Lower lobe of right lung (tissue), 2 donors: ENCODE data around the gene LIMS2. TPM values are rescaled to one million over a fixed set of nuclear protein-coding genes. Genes with fewer than 3 reads are reported as not detected.

ENCODE experiments used
- ATAC-seq, 2 donors: fragments of 200-7000 bp; cut with Tn5 transposase; one replicate each; pipeline ENCODE4 v1.9.1; 2020 to 2022; ENCODE audit warnings: mild to moderate bottlenecking in 2 of 2, moderate library complexity in 2 of 2
- DNase-seq: peaks from one replicate; pipeline ENCODE4 v3.0.0-alpha.2; 2020
- H3K27ac ChIP-seq: fragments of 200-600 bp; one replicate; pipeline ENCODE4 v1.8.0; 2022
- H3K27me3 ChIP-seq: fragments of 200-600 bp; one replicate; pipeline ENCODE4 v1.8.0; 2022; ENCODE audit warnings: low read depth
- H3K36me3 ChIP-seq: fragments of 200-600 bp; one replicate; pipeline ENCODE4 v1.8.0; 2022; ENCODE audit warnings: mild to moderate bottlenecking
- H3K4me1 ChIP-seq: fragments of 200-600 bp; one replicate; pipeline ENCODE4 v1.8.0; 2022
- H3K4me3 ChIP-seq: fragments of 200-600 bp; one replicate; pipeline ENCODE4 v1.8.0; 2022; ENCODE audit warnings: mild to moderate bottlenecking
- H3K9me3 ChIP-seq: fragments of 200-600 bp; one replicate; pipeline ENCODE4 v1.8.0; 2022
- CTCF ChIP-seq: fragments of 200-600 bp; IDR thresholded peaks from one replicate; pipeline ENCODE4 v1.8.0; 2022; ENCODE audit warnings: antibody characterized with exemption, mild to moderate bottlenecking
- intact Hi-C: fragments of 100-400 bp; cut with DNase I; formaldehyde crosslinking; loops from one replicate; pipeline ENCODE4 v1.11.0; 2022
- total RNA-seq: library from RNA; stranded (reverse); fragmentation: NEBNext Ultra II Directional; extraction: Animal tissue kit (Norgen Biotek cat#: 25700); gene quantifications from one replicate; pipeline ENCODE4 v1.2.1, GENCODE V29; 2021
- donor health status: DM: no; HTN: yes; CAD: no; lungs with severe emphysema.

The LIMS2 gene
- total RNA-seq, 1 donor from 2014 or later, result 148 TPM

DNA sequence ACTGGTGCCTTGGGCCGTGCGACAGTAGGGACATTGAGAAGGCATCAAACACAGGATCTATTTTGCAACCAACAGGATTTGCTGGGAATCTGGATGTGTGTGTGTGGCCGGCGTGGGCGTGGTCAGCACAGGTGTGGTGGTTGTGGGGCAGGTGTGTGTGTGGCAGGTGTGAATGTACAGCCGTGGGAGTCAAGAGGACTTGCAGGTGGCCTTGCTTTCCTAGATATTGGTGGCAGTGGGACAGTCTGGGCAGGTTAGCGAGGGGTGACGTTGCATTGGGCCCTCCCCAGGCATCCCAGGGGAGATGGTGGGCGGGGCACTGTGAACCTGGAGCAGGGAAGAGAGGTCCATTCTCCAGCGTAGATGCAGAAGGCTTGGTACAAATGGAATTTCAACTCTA is 3.2 kb upstream of the LIMS2 start:
- TF ChIP-seq CTCF, result no peak
- no peak for ATAC-seq
- H3K9me3 ChIP-seq, result no peaks in the 10 kb centered on the region
- intact Hi-C loops, result no loop called here
- no peak overlapping the region for H3K4me3 ChIP-seq
- H3K4me1 ChIP-seq, result peaks cover 40% of the 10 kb centered on the region
- no peaks in the 10 kb centered on the region for H3K27me3 ChIP-seq
- no peak overlapping the region for H3K27ac ChIP-seq
- H3K36me3 ChIP-seq, result no peaks in the 10 kb centered on the region
- no peak for DNase-seq

- Histone ChIP-seq H3K9me3 (no peaks in the 10 kb centered on the region), H3K36me3 (peaks cover 3% of the 10 kb centered on the region), H3K27me3 (no peaks in the 10 kb centered on the region), H3K27ac (no peak overlapping the region), H3K4me3 (no peak overlapping the region), H3K4me1 (peaks cover 49% of the 10 kb centered on the region)
- no peak for TF ChIP-seq CTCF
- ATAC-seq (peak; percentile 2 to 22), DNase-seq (no peak)
- intact Hi-C loops, result no loop called here
Observed at GRCh38 chr2:127676906-127677305, 1.6 kb upstream of the LIMS2 start.

DNA sequence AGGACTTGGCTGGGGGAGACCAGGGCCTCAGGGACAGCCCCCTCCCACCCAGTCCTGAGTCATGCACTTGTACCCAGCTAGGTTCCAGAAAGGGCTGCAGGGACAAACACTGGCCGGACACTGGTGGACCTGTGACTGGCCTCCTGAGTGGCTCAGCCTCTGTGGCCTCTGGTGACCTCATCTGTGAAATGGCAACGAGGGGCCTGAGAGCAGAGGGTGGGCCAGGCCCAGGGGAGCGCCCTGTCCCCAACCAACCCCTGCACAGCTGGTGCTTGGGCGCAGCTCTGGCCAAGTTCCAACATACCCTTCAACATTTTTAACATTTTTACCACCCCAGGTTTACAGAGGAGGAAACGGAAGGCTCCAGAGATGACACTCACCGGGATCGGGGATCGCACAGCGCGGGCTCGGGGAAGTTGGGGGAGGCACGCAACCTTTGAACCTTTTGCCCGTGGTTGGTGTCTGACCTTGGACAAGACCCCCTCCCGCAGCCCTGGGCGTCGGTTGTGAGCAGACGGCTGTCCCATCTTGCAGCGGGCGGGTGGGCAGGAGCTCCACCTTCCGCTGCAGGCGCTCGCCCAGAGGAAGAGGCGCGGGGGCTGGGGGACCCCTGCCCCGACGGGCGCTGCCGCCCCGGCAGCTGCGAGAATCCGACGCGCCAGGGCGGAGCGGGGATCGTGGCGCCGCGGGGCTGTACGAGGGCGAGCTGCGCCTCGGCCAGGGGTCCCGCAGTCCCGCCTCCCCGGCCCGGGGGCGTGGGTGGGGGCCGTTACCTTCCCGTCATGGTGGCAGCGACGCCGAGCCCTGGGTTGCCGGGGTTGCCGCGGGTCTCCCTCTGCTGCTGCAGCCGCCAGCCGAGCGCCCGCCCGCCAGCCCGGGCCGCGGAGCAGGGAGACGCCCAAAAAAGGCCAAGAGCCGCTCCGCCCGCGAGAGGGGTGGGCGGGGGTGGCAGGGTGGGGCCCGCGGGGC is 805 bp downstream of the LIMS2 start:
- DNase-seq (no peak), ATAC-seq (peak; percentile 56 to 71)
- Histone ChIP-seq H3K4me3 (peak overlapping the region; percentile 75), H3K36me3 (peaks cover 7% of the 10 kb centered on the region), H3K4me1 (peaks cover 42% of the 10 kb centered on the region), H3K9me3 (no peaks in the 10 kb centered on the region), H3K27ac (peak overlapping the region; percentile 92), H3K27me3 (no peaks in the 10 kb centered on the region)
- no peak for TF ChIP-seq CTCF
- intact Hi-C loops, result no loop called here

- H3K27ac ChIP-seq, result peak overlapping the region; percentile 92
- no peak for TF ChIP-seq CTCF
- intact Hi-C loops, result no loop called here
- H3K4me1 ChIP-seq, result peaks cover 51% of the 10 kb centered on the region
- peaks cover 3% of the 10 kb centered on the region for H3K27me3 ChIP-seq
- H3K36me3 ChIP-seq, result peaks cover 7% of the 10 kb centered on the region
- H3K4me3 ChIP-seq, result peak overlapping the region; percentile 75
- ATAC-seq (no peak), DNase-seq (no peak)
- H3K9me3 ChIP-seq, result no peaks in the 10 kb centered on the region
Observed at GRCh38 chr2:127673291-127674069, 1.9 kb downstream of the LIMS2 start.

- peaks cover 4% of the 10 kb centered on the region for H3K27me3 ChIP-seq
- H3K9me3 ChIP-seq, result no peaks in the 10 kb centered on the region
- ATAC-seq (peak in 1 of 2 donors; percentile 11), DNase-seq (no peak)
- intact Hi-C loops, result no loop called here
- H3K36me3 ChIP-seq, result peaks cover 7% of the 10 kb centered on the region
- peak overlapping the region; percentile 75 for H3K4me3 ChIP-seq
- H3K27ac ChIP-seq, result peak overlapping the region; percentile 92
- peaks cover 51% of the 10 kb centered on the region for H3K4me1 ChIP-seq
- no peak for TF ChIP-seq CTCF
Observed at GRCh38 chr2:127672341-127673224, 2.7 kb downstream of the LIMS2 start.
